ENCODE data around the gene GLRX5. TPM values are rescaled to one million over a fixed set of nuclear protein-coding genes. Genes with fewer than 3 reads are reported as not detected.
"Not testable (repeated sequence)": the region's sequence is repeated elsewhere in the genome, so short reads cannot be mapped to it uniquely, and the experiment has no call there.

The GLRX5 gene
- total RNA-seq, 2 donors from 2014 or later: 21.7 to 25.6 TPM

- DNase-seq (ENCODE audit: low spot score): no peak
- intact Hi-C loops (cut with DNase I): no loop called here
Measured at GRCh38 chr14:95577067-95577800, 42.4 kb downstream of the GLRX5 start.

- no peak for DNase-seq (ENCODE audit: low spot score)
- intact Hi-C loops (cut with DNase I): no loop called here
Measured at GRCh38 chr14:95577870-95578269, 43.0 kb downstream of the GLRX5 start.

GRCh38 chr14:95583836-95584617 is 49.2 kb downstream of the GLRX5 start:
- DNase-seq (ENCODE audit: low spot score); intact Hi-C loops (cut with DNase I): not testable (repeated sequence)

- DNase-seq (ENCODE audit: low spot score): no peak
- intact Hi-C loops (cut with DNase I): no loop called here
Measured at GRCh38 chr14:95585953-95586620, 51.2 kb downstream of the GLRX5 start.

- DNase-seq (ENCODE audit: low spot score); intact Hi-C loops (cut with DNase I): not testable (repeated sequence)
Measured at GRCh38 chr14:95591182-95591581, 56.3 kb downstream of the GLRX5 start.

Other genes starting within 250 kb of the GLRX5 start
- 10 to 100 TPM in 1 of 2 donors, 1 to 10 TPM in 1; 9.4 to 11.1 TPM for gene CLMN, start 215.1 kb upstream of the GLRX5 start, total RNA-seq
- gene SYNE3, start 18.4 kb upstream of the GLRX5 start, total RNA-seq: 10 to 100 TPM; 35.7 to 40.0 TPM
- gene TCL1B, start 151.4 kb downstream of the GLRX5 start, total RNA-seq: not detected
- under 1 TPM in 1 of 2 donors, not detected in 1; 0.24 TPM for gene TCL1A, start 179.1 kb downstream of the GLRX5 start, total RNA-seq

Data from posterior vena cava (tissue), 2 donors.